OCI-LY7 (cell line): ENCODE results near the gene BMAL2. TPM values are rescaled to one million over a fixed set of nuclear protein-coding genes. Genes with fewer than 3 reads are reported as not detected.

ENCODE experiments used
- BruUV-seq: library from RNA; stranded (reverse); fragments of 400-500 nt; replicated peaks from 2 replicates; lab custom pipeline; 2021; lab: Mats Ljungman, UMichigan
- CTCF ChIA-PET: fragments of 300-600 bp; sonication (Branson Sonifier 250); formaldehyde crosslinking; loops from one replicate; lab custom pipeline; 2022; ENCODE audit warnings: antibody characterized with exemption; ENCODE audit not compliant: unreplicated experiment; lab: Charles Lee
- POLR2A ChIA-PET: fragments of 300-600 bp; sonication (Branson Sonifier 250); formaldehyde crosslinking; loops from one replicate; lab custom pipeline; 2022; ENCODE audit warnings: antibody characterized with exemption; lab: Charles Lee
- DNase-seq: peaks from one replicate; pipeline ENCODE4 v3.0.0-alpha.2; 2015; ENCODE audit warnings: low spot score
- H2AFZ ChIP-seq: fragments of 200-600 bp; sonication (generic), shearing (Covaris generic); 2 replicates; pipeline ENCODE4 v1.6.1; 2014; ENCODE audit warnings: mild to moderate bottlenecking, antibody characterized with exemption, low read length, moderate library complexity
- H3K27ac ChIP-seq: fragments of 200-600 bp; sonication (generic); 2 replicates; pipeline ENCODE4 v1.5.1; 2014; ENCODE audit warnings: mixed run types, low read depth, mild to moderate bottlenecking, moderate library complexity, low read length, inconsistent platforms; ENCODE audit not compliant: poor library complexity, severe bottlenecking
- H3K36me3 ChIP-seq: fragments of 200-600 bp; sonication (generic); 2 replicates; pipeline ENCODE4 v1.6.1; 2014; ENCODE audit warnings: mild to moderate bottlenecking, antibody characterized with exemption, low read length, moderate library complexity, mixed read lengths; ENCODE audit not compliant: insufficient read depth
- H3K4me1 ChIP-seq: fragments of 200-600 bp; sonication (generic); 2 replicates; pipeline ENCODE4 v1.5.1; 2014; ENCODE audit warnings: mild to moderate bottlenecking, low read length; ENCODE audit not compliant: insufficient read depth, poor library complexity, severe bottlenecking
- H3K4me2 ChIP-seq: fragments of 200-600 bp; sonication (generic); 2 replicates; pipeline ENCODE4 v1.6.1; 2014; ENCODE audit warnings: mild to moderate bottlenecking, low read length
- H3K4me3 ChIP-seq: fragments of 200-600 bp; sonication (generic); 2 replicates; pipeline ENCODE4 v1.5.1; 2014; ENCODE audit warnings: mild to moderate bottlenecking, low read depth, low read length; ENCODE audit not compliant: poor library complexity, severe bottlenecking
- H3K79me2 ChIP-seq: fragments of 200-600 bp; sonication (generic); 2 replicates; pipeline ENCODE4 v1.6.1; 2016; ENCODE audit warnings: low read depth, mild to moderate bottlenecking, low read length, moderate library complexity, mixed read lengths; ENCODE audit not compliant: insufficient read depth
- H3K9me2 ChIP-seq: fragments of 200-600 bp; sonication (generic); 2 replicates; pipeline ENCODE4 v1.6.1; 2016; ENCODE audit warnings: mild to moderate bottlenecking, low read length, mixed read lengths; ENCODE audit not compliant: insufficient read depth
- H3K9me3 ChIP-seq: fragments of 200-600 bp; sonication (generic); 2 replicates; pipeline ENCODE4 v1.6.1; 2014; ENCODE audit warnings: mild to moderate bottlenecking, mixed run types, low read length, mixed read lengths
- H4K20me1 ChIP-seq: fragments of 200-600 bp; sonication (generic); 2 replicates; pipeline ENCODE4 v1.6.1; 2014; ENCODE audit warnings: mild to moderate bottlenecking, antibody characterized with exemption, low read length, moderate library complexity, mixed read lengths; ENCODE audit not compliant: insufficient read depth
- EZH2phosphoT487 ChIP-seq: fragments of 200-600 bp; sonication (generic); IDR thresholded peaks from 2 replicates; pipeline ENCODE4 v1.6.1; 2018; ENCODE audit warnings: low read depth, borderline replicate concordance, mild to moderate bottlenecking, mixed run types, antibody characterized with exemption, low read length, moderate library complexity, mixed read lengths
- intact Hi-C: fragments of 100-400 bp; cut with micrococcal nuclease; formaldehyde crosslinking; loops from one replicate; pipeline ENCODE4 v1.10.0; 2022; ENCODE audit not compliant: unreplicated experiment
- total RNA-seq, 2 experiments: library from RNA; depleted of rRNA in 1 of 2; stranded (reverse); fragments of >200 nt in 1 of 2; shearing (Covaris generic) in 1 of 2; gene quantifications; 2 replicates each; pipeline ENCODE4 v1.2.3, GENCODE V29; 2014 to 2022
- TF ChIP-seq, protein P1 (sequence below): fragments of 200-600 bp; sonication (generic); conservative IDR thresholded peaks from 2 replicates; pipeline ENCODE4 v1.5.1; 2014; ENCODE audit warnings: mild to moderate bottlenecking, antibody characterized with exemption, low read length, moderate library complexity, mixed read lengths

Gene BMAL2
- total RNA-seq, 2 experiments from 2014 or later: 0.06 TPM; not detected in 1

- Histone ChIP-seq H3K4me1 (no peaks in the 10 kb centered on the region), H3K27ac (no peak overlapping the region), H2AFZ (no peak overlapping the region), H3K4me2 (no peak overlapping the region), H3K36me3 (no peaks in the 10 kb centered on the region), H3K79me2 (no peaks in the 10 kb centered on the region), H3K9me2 (no peaks in the 10 kb centered on the region), H3K9me3 (no peaks in the 10 kb centered on the region), H3K4me3 (no peak overlapping the region), H4K20me1 (no peaks in the 10 kb centered on the region)
- intact Hi-C loops: no loop called here
- DNase-seq: no peak
- BruUV-seq: no TSS peak
- POLR2A ChIA-PET: interaction anchor here (0.7 kb wide), 1 partner anchor 468 kb away, joined by 3 read pairs; no protein-coding TSS in a partner anchor
- TF ChIP-seq, protein P1, sequence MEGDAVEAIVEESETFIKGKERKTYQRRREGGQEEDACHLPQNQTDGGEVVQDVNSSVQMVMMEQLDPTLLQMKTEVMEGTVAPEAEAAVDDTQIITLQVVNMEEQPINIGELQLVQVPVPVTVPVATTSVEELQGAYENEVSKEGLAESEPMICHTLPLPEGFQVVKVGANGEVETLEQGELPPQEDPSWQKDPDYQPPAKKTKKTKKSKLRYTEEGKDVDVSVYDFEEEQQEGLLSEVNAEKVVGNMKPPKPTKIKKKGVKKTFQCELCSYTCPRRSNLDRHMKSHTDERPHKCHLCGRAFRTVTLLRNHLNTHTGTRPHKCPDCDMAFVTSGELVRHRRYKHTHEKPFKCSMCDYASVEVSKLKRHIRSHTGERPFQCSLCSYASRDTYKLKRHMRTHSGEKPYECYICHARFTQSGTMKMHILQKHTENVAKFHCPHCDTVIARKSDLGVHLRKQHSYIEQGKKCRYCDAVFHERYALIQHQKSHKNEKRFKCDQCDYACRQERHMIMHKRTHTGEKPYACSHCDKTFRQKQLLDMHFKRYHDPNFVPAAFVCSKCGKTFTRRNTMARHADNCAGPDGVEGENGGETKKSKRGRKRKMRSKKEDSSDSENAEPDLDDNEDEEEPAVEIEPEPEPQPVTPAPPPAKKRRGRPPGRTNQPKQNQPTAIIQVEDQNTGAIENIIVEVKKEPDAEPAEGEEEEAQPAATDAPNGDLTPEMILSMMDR: no peak
- no peak for TF ChIP-seq EZH2phosphoT487
- CTCF ChIA-PET: no interaction called here
Measured at GRCh38 chr12:27367078-27367477, 34.4 kb downstream of the BMAL2 start.

DNA sequence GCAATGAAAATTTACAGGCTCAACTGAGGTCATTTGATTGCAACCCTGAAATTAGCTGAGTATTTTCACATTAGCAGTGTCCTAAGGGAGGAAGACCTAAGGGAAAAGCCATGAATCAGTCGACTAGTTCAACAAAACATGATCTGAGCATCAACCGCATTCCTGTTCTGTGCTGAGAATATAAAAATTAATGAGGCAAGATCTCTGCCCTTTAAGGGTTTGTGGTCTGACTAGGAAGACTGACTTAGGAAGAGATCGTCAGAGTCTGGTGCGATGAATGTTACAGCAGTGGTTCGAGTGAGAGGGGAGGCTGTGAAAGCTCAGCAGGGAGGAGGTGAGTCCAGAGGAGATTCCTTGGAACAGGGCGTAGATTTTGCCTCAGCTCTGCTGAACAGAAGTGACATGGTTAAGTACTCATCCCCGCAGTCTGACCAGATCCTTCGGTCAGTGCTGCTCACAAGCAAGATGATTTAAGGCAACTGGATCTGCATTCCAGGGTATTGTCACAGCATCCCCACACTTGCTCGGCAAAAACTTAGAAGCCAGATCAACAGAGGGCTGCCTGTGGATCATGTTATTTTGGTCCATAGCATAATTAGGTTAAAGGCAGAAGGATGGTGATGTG, 49.6 kb downstream of the BMAL2 start:
- Histone ChIP-seq H3K9me2 (no peaks in the 10 kb centered on the region), H3K36me3 (no peaks in the 10 kb centered on the region), H3K79me2 (no peaks in the 10 kb centered on the region), H4K20me1 (no peaks in the 10 kb centered on the region), H3K4me3 (no peak overlapping the region), H3K9me3 (no peaks in the 10 kb centered on the region), H3K27ac (no peak overlapping the region), H2AFZ (no peak overlapping the region), H3K4me1 (no peaks in the 10 kb centered on the region), H3K4me2 (no peak overlapping the region)
- ChIA-PET POLR2A (no interaction called here), CTCF (no interaction called here)
- no TSS peak for BruUV-seq
- intact Hi-C loops: no loop called here
- TF ChIP-seq, protein P1: no peak
- TF ChIP-seq EZH2phosphoT487: no peak
- DNase-seq: no peak

Other genes starting within 250 kb of the BMAL2 start
- 15.2 and 18.9 TPM in 2 replicates for gene STK38L, start 88.5 kb upstream of the BMAL2 start, total RNA-seq (2014; rRNA removed; shearing (Covaris generic))
- gene STK38L, start 88.5 kb upstream of the BMAL2 start, total RNA-seq (2022): 29.9 and 31.9 TPM in 2 replicates
- not detected in 2 replicates for gene SMCO2, start 113.9 kb downstream of the BMAL2 start, total RNA-seq (2014; rRNA removed; shearing (Covaris generic))
- gene SMCO2, start 113.9 kb downstream of the BMAL2 start, total RNA-seq (2022): not detected in 2 replicates
- 7.3 and 12.7 TPM in 2 replicates for gene PPFIBP1, start 191.4 kb downstream of the BMAL2 start, total RNA-seq (2014; rRNA removed; shearing (Covaris generic))
- gene PPFIBP1, start 191.4 kb downstream of the BMAL2 start, total RNA-seq (2022): 12.1 and 14.6 TPM in 2 replicates